PFSK-1 (cell line): ENCODE measurements around the gene COX4I2. TPM values are rescaled to one million over a fixed set of nuclear protein-coding genes. Genes with fewer than 3 reads are reported as not detected.

Experiments used
- FOXP2 ChIP-seq: optimal IDR thresholded peaks from 2 replicates; pipeline ENCODE3; 2011; ENCODE audit warnings: borderline replicate concordance, control low read depth, inconsistent platforms; ENCODE audit not compliant: insufficient read depth; ENCODE audit errors: extremely low read length, extremely low read depth
- POLR2AphosphoS5 ChIP-seq: IDR thresholded peaks from 2 replicates; pipeline ENCODE4 v1.6.1; 2012; ENCODE audit warnings: low read depth, mild to moderate bottlenecking, control low read depth, low read length, moderate library complexity
- REST ChIP-seq, 2 experiments: IDR thresholded peaks; 2 replicates each; pipeline versions ENCODE4 v1.6.1 to v1.8.0; 2011 to 2012; ENCODE audit warnings: low read depth in 2 of 2, low read length in 2 of 2, control low read depth in 1 of 2, inconsistent platforms in 1 of 2, mild to moderate bottlenecking in 1 of 2, moderate library complexity in 1 of 2; ENCODE audit not compliant: insufficient read depth in 1 of 2
- SIN3A ChIP-seq: IDR thresholded peaks from 2 replicates; pipeline ENCODE4 v1.6.1; 2012; ENCODE audit warnings: mild to moderate bottlenecking, low read length, moderate library complexity, borderline replicate concordance; ENCODE audit not compliant: insufficient read depth
- TAF1 ChIP-seq: IDR thresholded peaks from 2 replicates; pipeline ENCODE4 v1.6.1; 2012; ENCODE audit warnings: low read length, control low read depth, borderline replicate concordance; ENCODE audit not compliant: insufficient read depth
- polyA plus RNA-seq: library from polyadenylated mRNA; unstranded; fragments of >200 nt; gene quantifications from one replicate; pipeline ENCODE4 v1.2.1, GENCODE V29; 2012; ENCODE audit warnings: low read depth, missing spikeins; ENCODE audit not compliant: insufficient read length

The COX4I2 gene
- not detected for polyA plus RNA-seq

GRCh38 chr20:31637660-31638059 lies at the start of gene COX4I2:
Gene COX4I2 (plus strand): TSS chr20:31637912. CDS start chr20:31639018, 1,106 bp downstream.
- TF ChIP-seq FOXP2 (no peak), SIN3A (no peak), TAF1 (no peak), REST (IDR thresholded peaks at IDR 0.05; ENCODE audit: insufficient read depth in 1 of 2, low read depth in 2 of 2, low read length in 2 of 2) (no peak), POLR2AphosphoS5 (no peak)

- TF ChIP-seq SIN3A, result no peak
Measured at GRCh38 chr20:31590717-31591225, 46.9 kb upstream of the COX4I2 start.

- no peak for TF ChIP-seq REST (IDR thresholded peaks at IDR 0.05; ENCODE audit: insufficient read depth in 1 of 2, low read depth in 2 of 2, low read length in 2 of 2)
- TF ChIP-seq FOXP2, result no peak
- no peak for TF ChIP-seq POLR2AphosphoS5
- TF ChIP-seq TAF1, result no peak
- no peak for TF ChIP-seq SIN3A
Measured at GRCh38 chr20:31593221-31594001, 44.3 kb upstream of the COX4I2 start.

GRCh38 chr20:31594002-31594557 lies 43.6 kb upstream of the COX4I2 start:
- TF ChIP-seq POLR2AphosphoS5 (no peak), SIN3A (no peak), FOXP2 (no peak), REST (IDR thresholded peaks at IDR 0.05; ENCODE audit: insufficient read depth in 1 of 2, low read depth in 2 of 2, low read length in 2 of 2) (no peak), TAF1 (no peak)

GRCh38 chr20:31594558-31595379 lies 42.9 kb upstream of the COX4I2 start:
- TF ChIP-seq TAF1 (no peak), FOXP2 (no peak), REST (IDR thresholded peaks at IDR 0.05; ENCODE audit: insufficient read depth in 1 of 2, low read depth in 2 of 2, low read length in 2 of 2) (no peak), SIN3A (no peak), POLR2AphosphoS5 (no peak; the same call in 1 of the 2 replicates)
